Measurements from ENCODE around the gene GAS7.
A peak's percentile ranks its signal among the peaks of the same experiment; 100 is the strongest.

GAS7 gene

DNA sequence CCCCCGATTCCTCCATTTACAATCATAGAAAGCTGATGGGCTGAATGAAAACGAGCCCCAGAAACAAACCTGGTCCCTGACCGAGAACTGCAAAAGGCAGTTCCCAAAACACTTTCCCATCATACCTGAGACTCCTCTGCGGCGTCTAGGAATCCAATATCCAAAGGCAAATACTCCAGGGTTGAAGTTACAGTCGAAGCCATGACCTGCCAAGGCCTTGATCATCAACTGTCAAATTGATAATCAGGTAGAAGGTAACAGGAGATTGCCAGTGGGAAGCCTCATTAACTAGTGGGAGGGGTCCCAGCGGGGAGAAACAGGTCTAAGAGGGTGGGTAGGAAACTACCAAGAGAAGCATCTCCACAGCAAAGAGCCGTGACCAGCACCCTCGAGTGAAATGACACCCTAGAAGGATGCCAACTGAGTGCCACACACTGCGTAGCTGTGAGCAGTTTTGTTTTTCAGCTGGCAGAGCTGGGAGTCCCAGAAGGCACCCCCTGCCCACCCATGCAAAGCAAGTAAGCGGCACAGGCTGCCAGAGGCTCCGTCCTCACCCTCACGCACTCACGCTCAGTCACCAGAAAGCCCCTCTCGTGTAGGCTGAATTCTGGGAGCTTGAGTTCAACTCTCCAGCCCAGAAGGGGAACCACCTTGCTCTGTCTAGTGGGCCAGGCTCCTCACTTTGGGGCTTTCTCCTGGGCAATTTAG lies 146.1 kb downstream of the GAS7 start:
- peak; percentile 65 for DNase-seq (ENCODE audit: low spot score)
- no peak for TF ChIP-seq CTCF (IDR thresholded peaks at IDR 0.05; ENCODE audit: extremely low read depth, missing control alignments)

DNA sequence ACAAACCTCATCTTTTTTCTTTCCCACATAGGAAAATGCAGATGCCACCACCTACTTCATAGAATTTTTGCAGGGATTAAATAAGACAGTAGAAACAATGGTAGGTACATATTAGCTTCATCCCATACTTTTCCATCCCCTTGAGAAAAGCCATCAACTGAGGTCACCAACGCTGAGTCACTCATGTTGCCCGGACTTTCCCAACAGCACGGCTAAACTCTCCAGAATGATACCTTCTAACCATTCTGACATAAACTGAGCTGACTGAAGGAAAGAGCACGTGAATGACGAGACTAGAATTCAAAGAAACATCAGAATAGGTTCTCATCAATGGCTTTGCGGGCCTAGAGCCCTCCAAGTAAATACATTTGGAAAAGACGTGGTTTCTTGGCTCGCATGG lies 147.3 kb downstream of the GAS7 start:
- DNase-seq (ENCODE audit: low spot score): peak; percentile 20
- no peak for TF ChIP-seq CTCF (IDR thresholded peaks at IDR 0.05; ENCODE audit: extremely low read depth, missing control alignments)

DNA sequence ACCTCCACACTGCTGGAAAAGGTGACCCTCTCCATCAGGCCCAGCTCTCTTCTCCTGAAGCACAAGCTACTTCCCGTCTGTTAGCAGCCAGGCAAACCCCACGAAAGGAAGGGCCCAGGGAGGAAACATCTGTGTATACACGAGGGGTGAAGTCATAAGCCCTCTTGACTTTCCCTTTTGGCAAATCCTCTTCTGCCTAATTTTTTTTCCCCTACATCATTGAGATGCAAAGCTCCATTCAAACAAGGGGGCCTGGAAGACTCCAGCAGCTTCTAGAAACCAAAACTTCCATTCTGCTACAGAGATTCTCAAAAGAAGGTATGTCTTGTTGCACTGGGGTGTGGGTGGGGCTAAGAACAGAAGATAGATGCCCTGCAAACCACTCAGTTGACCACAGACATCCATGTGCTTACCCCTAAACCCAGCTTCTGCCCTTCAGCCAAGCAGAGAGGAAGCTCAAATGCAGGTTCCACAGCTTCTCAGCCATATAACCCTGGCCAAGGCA lies 147.8 kb downstream of the GAS7 start:
- DNase-seq (ENCODE audit: low spot score): peak; percentile 46
- TF ChIP-seq CTCF (IDR thresholded peaks at IDR 0.05; ENCODE audit: extremely low read depth, missing control alignments): no peak

- DNase-seq (ENCODE audit: low spot score): no peak
- no peak for TF ChIP-seq CTCF (IDR thresholded peaks at IDR 0.05; ENCODE audit: extremely low read depth, missing control alignments)
These were observed 149.6 kb downstream of the GAS7 start for GRCh38 chr17:10048629-10049350.

DNA sequence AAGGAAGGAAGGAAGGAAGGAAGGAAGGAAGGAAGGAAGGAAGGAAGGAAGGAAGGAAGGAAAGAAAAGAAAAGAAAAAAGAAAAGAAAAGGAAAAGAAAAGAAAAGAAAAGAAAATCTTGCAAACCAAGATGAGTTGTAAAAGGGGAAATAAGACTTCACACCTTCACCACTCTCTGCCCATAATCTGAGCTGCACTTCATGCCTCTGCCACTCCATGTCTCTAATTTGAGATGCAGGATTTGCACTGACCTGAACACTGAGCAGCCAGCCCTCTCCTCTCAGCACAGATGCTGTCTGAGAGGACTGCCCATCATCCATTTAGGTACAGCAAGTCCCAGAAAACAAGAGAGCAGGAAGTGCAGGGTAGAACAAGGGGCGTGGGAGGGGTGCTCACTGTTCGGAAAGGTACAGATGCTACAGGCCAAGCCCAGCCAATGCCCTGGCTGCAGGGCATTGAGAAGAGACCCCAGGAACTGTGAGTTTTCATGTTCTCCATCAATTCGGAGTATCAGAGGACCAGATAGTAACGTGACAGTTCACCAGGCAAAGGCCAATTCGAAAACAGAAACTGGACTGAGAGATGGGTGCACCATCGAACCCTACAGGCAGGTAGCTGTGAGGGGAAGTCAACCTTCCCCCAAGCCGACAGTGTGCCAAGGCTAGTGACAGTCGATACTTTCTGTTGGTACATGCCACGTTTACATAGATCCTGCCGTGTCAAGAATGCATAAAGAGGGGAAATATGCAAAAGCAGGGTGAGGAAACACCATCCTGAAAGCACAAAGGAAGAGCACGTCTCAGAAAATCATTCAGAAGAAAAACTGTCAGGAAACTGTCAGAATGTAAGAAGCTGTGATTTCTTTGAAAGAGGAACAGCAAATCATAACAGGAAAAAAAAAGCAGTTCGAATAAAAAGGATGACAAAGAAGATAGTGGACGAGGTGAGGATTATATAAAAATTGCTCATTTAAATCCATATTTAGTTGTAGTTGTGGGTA lies 151.3 kb downstream of the GAS7 start:
- DNase-seq (ENCODE audit: low spot score): peak; percentile 34
- TF ChIP-seq CTCF (IDR thresholded peaks at IDR 0.05; ENCODE audit: extremely low read depth, missing control alignments): no peak

DNA sequence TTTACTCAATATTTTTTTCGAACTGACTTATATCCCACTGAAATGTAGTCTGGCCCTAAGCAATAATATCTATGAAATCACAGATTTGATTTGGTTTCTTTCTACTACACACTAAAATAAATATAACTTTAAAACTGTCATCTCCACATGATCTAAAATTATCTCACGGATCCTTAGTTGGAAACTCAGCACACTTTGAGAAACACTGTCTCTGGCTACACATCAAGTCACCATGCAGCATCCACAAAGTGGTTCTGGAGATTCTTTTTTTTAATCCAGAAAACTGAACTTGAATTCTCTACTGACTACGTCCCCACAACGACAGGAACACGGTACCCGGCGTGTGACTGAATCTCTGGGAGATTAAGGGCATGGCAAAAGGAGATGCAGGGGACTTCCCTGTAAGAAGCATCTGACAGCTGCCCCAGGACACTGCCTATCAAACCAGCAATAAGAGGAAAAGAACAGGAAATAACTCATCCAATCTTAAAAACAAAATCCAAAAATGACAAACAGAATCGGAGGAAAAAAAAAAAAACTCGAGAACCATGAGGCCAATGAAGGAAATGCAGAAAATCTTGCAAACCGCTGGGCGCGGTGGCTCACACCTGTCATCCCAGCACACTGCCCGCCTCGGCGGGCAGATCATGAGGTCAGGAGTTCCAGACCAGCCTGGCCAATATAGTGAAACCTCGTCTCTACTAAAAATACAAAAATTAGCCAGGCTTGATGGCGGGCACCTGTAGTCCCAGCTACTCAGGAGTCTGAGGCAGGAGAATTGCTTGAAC lies 152.3 kb downstream of the GAS7 start:
- TF ChIP-seq CTCF (IDR thresholded peaks at IDR 0.05; ENCODE audit: extremely low read depth, missing control alignments): no peak
- DNase-seq (ENCODE audit: low spot score): no peak

Measured in GM20000 (cell line).